ENCODE measurements around the gene INSYN2B. TPM values are rescaled to one million over a fixed set of nuclear protein-coding genes. Genes with fewer than 3 reads are reported as not detected.

Gene INSYN2B
- total RNA-seq, 2 experiments from 2014 or later = not detected

DNA sequence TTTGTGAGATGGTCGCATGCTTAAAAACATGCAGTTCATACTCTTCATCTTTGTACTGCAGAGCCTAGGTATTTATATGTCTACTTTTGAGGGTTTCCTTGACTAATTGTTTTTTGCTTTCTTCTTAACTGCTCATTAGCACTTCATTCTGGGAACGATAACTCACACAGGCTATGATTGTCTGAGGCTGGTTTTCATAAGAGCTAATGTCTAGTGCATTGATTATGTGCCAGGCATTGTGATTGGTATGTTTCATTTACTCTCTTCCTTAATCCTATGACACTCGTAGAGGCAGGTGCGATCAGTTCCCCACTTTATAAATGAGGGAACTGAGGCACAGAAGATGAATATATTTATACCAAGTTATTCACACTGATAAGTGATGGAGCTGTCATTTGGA, 93.6 kb downstream of the INSYN2B start:
- Mint-ChIP-seq H3K36me3 (ENCODE audit: low read depth) (peaks cover 17% of the 10 kb centered on the region), H3K27ac (no peak overlapping the region), H3K4me3 (no peak overlapping the region), H3K27me3 (no peaks in the 10 kb centered on the region), H3K4me1 (ENCODE audit: low read depth) (no peaks in the 10 kb centered on the region), H3K9me3 (no peaks in the 10 kb centered on the region)
- no peak for DNase-seq
- ChIA-PET CTCF (no interaction called here), POLR2A (interaction anchor here (0.8 kb wide), 1 partner anchor 11 kb away, joined by 3 read pairs; no protein-coding TSS in a partner anchor)
- no peak for ATAC-seq
- intact Hi-C loops (cut with micrococcal nuclease) = no loop called here
- TF ChIP-seq, protein P1, sequence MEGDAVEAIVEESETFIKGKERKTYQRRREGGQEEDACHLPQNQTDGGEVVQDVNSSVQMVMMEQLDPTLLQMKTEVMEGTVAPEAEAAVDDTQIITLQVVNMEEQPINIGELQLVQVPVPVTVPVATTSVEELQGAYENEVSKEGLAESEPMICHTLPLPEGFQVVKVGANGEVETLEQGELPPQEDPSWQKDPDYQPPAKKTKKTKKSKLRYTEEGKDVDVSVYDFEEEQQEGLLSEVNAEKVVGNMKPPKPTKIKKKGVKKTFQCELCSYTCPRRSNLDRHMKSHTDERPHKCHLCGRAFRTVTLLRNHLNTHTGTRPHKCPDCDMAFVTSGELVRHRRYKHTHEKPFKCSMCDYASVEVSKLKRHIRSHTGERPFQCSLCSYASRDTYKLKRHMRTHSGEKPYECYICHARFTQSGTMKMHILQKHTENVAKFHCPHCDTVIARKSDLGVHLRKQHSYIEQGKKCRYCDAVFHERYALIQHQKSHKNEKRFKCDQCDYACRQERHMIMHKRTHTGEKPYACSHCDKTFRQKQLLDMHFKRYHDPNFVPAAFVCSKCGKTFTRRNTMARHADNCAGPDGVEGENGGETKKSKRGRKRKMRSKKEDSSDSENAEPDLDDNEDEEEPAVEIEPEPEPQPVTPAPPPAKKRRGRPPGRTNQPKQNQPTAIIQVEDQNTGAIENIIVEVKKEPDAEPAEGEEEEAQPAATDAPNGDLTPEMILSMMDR (IDR thresholded peaks at IDR 0.05) = no peak

DNA sequence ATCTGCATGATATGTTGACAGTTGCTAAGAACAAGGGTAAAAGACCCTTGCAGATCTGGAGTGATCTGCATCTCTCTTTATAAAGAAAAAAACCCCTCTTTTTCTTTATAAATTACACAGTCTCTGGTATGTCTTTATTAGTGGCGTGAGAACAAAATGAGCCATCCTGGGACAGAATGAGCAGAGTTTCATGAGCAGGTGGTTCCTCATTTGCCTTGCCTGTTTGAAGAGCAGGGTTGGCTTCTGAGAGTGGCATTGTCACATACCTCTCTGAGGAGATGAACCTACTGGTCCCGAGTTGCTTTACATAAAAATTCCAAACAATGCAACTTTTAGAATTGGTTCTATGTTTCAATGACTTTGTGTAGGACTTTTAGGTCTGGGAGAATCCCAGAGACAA, 94.3 kb downstream of the INSYN2B start:
- Mint-ChIP-seq H3K4me3 (no peak overlapping the region), H3K36me3 (ENCODE audit: low read depth) (peaks cover 17% of the 10 kb centered on the region)
- POLR2A ChIA-PET = no interaction called here

GRCh38 chr5:169881702-169882303, 98.5 kb downstream of the INSYN2B start:
- POLR2A ChIA-PET = no interaction called here
- H3K36me3 Mint-ChIP-seq (ENCODE audit: low read depth) = peaks cover 29% of the 10 kb centered on the region
- CTCF ChIA-PET = no interaction called here

More for the DNA sequence above, 94.3 kb downstream of the INSYN2B start:
- intact Hi-C loops (cut with micrococcal nuclease) = no loop called here
- no peak for DNase-seq
- TF ChIP-seq, protein P1 (IDR thresholded peaks at IDR 0.05) = no peak
- CTCF ChIA-PET = no interaction called here
- H3K27me3 Mint-ChIP-seq = no peaks in the 10 kb centered on the region
- H3K27ac Mint-ChIP-seq = no peak overlapping the region
- H3K4me1 Mint-ChIP-seq (ENCODE audit: low read depth) = no peaks in the 10 kb centered on the region
- H3K9me3 Mint-ChIP-seq = no peaks in the 10 kb centered on the region
- ATAC-seq = no peak

DNA sequence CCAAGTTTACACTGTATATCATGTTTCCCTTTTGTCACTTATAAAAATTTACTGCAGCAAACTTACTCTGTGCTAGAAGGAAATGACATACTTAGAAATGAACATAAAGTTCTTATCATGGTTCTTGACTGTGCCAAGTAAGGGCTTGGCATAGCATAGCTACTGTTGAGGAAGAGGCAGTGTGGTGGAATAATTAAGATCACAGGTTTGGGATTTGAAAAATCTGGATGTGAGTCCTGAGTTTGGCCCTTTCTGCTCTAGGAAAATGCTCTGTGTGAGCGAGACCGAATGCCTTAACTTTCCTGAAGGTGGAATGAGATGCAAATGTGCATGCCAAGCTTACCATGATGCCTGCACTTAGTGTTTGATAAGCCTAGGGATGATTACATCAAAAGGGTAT, 99.5 kb downstream of the INSYN2B start:
- peaks cover 9% of the 10 kb centered on the region for H3K4me1 Mint-ChIP-seq (ENCODE audit: low read depth)
- intact Hi-C loops (cut with micrococcal nuclease) = no loop called here
- no peak overlapping the region for H3K4me3 Mint-ChIP-seq
- H3K27ac Mint-ChIP-seq = no peak overlapping the region
- CTCF ChIA-PET = no interaction called here
- TF ChIP-seq, protein P1 (IDR thresholded peaks at IDR 0.05) = no peak
- no peak for DNase-seq
- no peak for ATAC-seq
- H3K27me3 Mint-ChIP-seq = no peaks in the 10 kb centered on the region
- H3K36me3 Mint-ChIP-seq (ENCODE audit: low read depth) = peaks cover 31% of the 10 kb centered on the region
- POLR2A ChIA-PET = no interaction called here
- H3K9me3 Mint-ChIP-seq = no peaks in the 10 kb centered on the region

More at GRCh38 chr5:169881702-169882303, 98.5 kb downstream of the INSYN2B start:
- no peak overlapping the region for H3K27ac Mint-ChIP-seq
- DNase-seq (no peak), ATAC-seq (no peak)
- H3K27me3 Mint-ChIP-seq = no peaks in the 10 kb centered on the region
- H3K9me3 Mint-ChIP-seq = no peaks in the 10 kb centered on the region
- no peak overlapping the region for H3K4me3 Mint-ChIP-seq
- intact Hi-C loops (cut with micrococcal nuclease) = no loop called here
- peaks cover 5% of the 10 kb centered on the region for H3K4me1 Mint-ChIP-seq (ENCODE audit: low read depth)
- TF ChIP-seq, protein P1 (IDR thresholded peaks at IDR 0.05) = no peak

DNA sequence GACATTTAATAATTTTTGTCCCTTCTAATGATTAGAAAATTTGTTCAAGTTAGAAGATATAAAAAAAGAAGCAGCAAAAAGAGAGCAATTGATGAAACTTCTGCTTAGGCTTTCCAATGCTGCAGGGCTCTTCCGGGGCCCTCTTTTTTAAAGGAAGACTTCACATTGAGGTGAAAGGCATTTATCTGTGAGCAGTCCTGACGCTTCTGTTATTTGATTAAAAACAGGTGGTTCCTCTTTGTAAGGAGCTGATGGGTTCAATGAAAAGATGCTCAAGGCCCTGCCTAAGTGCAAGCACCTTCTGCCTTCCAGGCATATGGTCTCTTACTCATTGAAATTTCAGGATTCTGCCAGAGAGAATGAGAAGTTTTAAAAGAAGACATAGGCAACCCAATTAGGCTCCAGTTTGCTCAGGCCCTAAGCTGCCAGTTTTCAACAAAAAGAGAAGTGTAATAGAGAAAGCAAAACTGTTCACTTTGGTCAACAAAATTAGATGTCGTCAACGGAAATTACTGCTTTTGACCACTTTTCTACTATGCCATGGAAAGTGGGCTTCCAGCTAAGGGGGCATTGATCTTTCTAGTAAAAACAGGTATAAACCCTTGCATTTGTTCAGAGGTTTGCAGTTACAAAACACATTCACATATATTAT, 100.2 kb downstream of the INSYN2B start:
- Mint-ChIP-seq H3K27ac (peak overlapping the region; percentile 7), H3K4me3 (no peak overlapping the region), H3K9me3 (no peaks in the 10 kb centered on the region), H3K27me3 (no peaks in the 10 kb centered on the region), H3K4me1 (ENCODE audit: low read depth) (peaks cover 13% of the 10 kb centered on the region), H3K36me3 (ENCODE audit: low read depth) (peaks cover 34% of the 10 kb centered on the region)
- intact Hi-C loops (cut with micrococcal nuclease) = no loop called here
- ChIA-PET CTCF (no interaction called here), POLR2A (no interaction called here)
- DNase-seq (no peak), ATAC-seq (no peak)
- TF ChIP-seq, protein P1 (IDR thresholded peaks at IDR 0.05) = no peak
